ENCODE measurements around the gene SLC52A3. TPM values are rescaled to one million over a fixed set of nuclear protein-coding genes. Genes with fewer than 3 reads are reported as not detected.
"Not testable (repeated sequence)": the region's sequence is repeated elsewhere in the genome, so short reads cannot be mapped to it uniquely, and the experiment has no call there.

SLC52A3 gene
- total RNA-seq, 1 donor from 2014 or later: 2.3 TPM

DNA sequence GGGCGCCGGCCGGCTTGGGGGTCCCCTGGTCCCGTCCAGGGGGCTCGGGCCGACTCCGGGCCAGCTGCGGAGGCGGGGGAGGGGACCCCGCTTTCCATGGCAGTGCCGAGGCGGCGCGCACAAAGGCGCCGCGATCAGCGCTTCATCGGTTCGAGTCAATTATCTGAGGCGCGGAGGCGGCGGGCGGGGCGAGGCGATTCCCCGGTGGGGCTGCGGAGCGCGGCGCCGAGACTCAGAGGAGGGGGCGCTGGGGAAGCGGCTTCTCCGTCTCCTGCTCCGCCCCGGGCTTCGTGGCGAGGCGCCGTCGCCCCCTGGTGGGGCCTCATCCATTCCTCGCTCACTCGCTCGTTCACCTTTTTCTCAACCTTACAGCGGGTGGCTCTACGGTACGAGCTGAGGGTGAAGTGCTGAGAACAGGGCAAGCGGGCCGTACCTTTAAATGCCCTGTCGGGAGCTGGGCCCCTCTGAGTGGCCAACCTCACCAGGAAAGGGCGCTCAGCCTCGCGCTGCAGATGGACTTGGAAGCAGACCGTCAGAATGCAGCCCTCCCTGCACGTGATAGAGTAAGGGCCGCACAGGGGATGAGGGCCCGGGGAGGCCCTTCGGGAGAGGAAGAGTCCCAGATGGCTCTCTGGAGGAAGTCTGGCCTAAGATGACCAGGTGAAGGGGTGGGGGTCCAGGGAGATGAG, 39.9 kb downstream of the SLC52A3 start:
- Histone ChIP-seq H3K9me3 (replicated peaks) (no peaks in the 10 kb centered on the region), H3K4me3 (peak overlapping the region; percentile 74), H3K4me1 (peaks cover 12% of the 10 kb centered on the region), H3K27me3 (ENCODE audit: low read depth) (peaks cover 73% of the 10 kb centered on the region), H3K27ac (replicated peaks) (no peak overlapping the region), H3K36me3 (no peaks in the 10 kb centered on the region)
- TF ChIP-seq CTCF (IDR thresholded peaks at IDR 0.05; ENCODE audit: borderline replicate concordance): peak; percentile 74
- DNase-seq: peak; percentile 59
- intact Hi-C loops (cut with micrococcal nuclease): no loop called here

- DNase-seq: no peak
- TF ChIP-seq CTCF (IDR thresholded peaks at IDR 0.05; ENCODE audit: borderline replicate concordance): no peak
- H3K4me1 ChIP-seq: peaks cover 12% of the 10 kb centered on the region
- no peak overlapping the region for H3K27ac ChIP-seq (replicated peaks)
- intact Hi-C loops (cut with micrococcal nuclease): no loop called here
- no peaks in the 10 kb centered on the region for H3K9me3 ChIP-seq (replicated peaks)
- H3K36me3 ChIP-seq: no peaks in the 10 kb centered on the region
- peaks cover 93% of the 10 kb centered on the region for H3K27me3 ChIP-seq (ENCODE audit: low read depth)
- no peak overlapping the region for H3K4me3 ChIP-seq
Observed at GRCh38 chr20:726160-726559, 42.1 kb downstream of the SLC52A3 start.

- peaks cover 97% of the 10 kb centered on the region for H3K27me3 ChIP-seq (ENCODE audit: low read depth)
- no peak for TF ChIP-seq CTCF (IDR thresholded peaks at IDR 0.05; ENCODE audit: borderline replicate concordance)
- intact Hi-C loops (cut with micrococcal nuclease): no loop called here
Observed at GRCh38 chr20:725491-725890, 42.8 kb downstream of the SLC52A3 start.

GRCh38 chr20:724797-725196, 43.5 kb downstream of the SLC52A3 start:
- Histone ChIP-seq H3K4me1 (peaks cover 12% of the 10 kb centered on the region), H3K27me3 (ENCODE audit: low read depth) (peaks cover 98% of the 10 kb centered on the region)
- H3K27ac ChIP-seq (replicated peaks); H3K36me3 ChIP-seq; intact Hi-C loops (cut with micrococcal nuclease); H3K9me3 ChIP-seq (replicated peaks); DNase-seq; H3K4me3 ChIP-seq: not testable (repeated sequence)

More at GRCh38 chr20:725491-725890, 42.8 kb downstream of the SLC52A3 start:
- Histone ChIP-seq H3K4me1 (peaks cover 12% of the 10 kb centered on the region), H3K9me3 (replicated peaks) (no peaks in the 10 kb centered on the region), H3K4me3 (no peak overlapping the region), H3K27ac (replicated peaks) (no peak overlapping the region), H3K36me3 (no peaks in the 10 kb centered on the region)
- DNase-seq: no peak

DNA sequence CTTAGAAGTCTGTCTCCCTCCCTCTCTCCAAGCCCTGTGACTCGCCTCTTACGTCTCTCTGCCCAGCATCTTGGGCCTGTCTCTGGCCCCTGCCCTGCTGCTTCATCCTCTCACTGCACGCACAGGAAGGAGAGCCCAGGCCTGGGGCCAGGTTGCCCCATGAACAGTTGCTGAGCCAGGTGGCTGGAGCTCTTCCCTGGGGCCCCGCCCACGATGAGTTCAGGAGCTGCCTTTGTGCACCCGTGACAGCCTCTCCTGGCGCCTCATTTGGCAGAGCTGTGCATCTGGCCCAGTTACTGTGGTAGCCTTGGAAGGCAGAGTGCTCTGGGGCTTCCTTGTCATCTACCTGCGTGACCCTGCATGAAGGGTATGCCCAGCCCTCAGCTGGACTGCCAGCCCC, 44.5 kb downstream of the SLC52A3 start:
- TF ChIP-seq CTCF (IDR thresholded peaks at IDR 0.05; ENCODE audit: borderline replicate concordance): no peak
- Histone ChIP-seq H3K36me3 (no peaks in the 10 kb centered on the region), H3K4me1 (peaks cover 11% of the 10 kb centered on the region), H3K9me3 (replicated peaks) (no peaks in the 10 kb centered on the region), H3K4me3 (no peak overlapping the region), H3K27ac (replicated peaks) (no peak overlapping the region), H3K27me3 (ENCODE audit: low read depth) (peaks cover 96% of the 10 kb centered on the region)
- intact Hi-C loops (cut with micrococcal nuclease): no loop called here
- peak; percentile 53 for DNase-seq

GRCh38 chr20:722822-723644, 45.3 kb downstream of the SLC52A3 start:
- peaks cover 4% of the 10 kb centered on the region for H3K4me1 ChIP-seq
- H3K4me3 ChIP-seq: no peak overlapping the region
- intact Hi-C loops (cut with micrococcal nuclease): no loop called here
- no peak for TF ChIP-seq CTCF (IDR thresholded peaks at IDR 0.05; ENCODE audit: borderline replicate concordance)
- H3K36me3 ChIP-seq: no peaks in the 10 kb centered on the region
- H3K27me3 ChIP-seq (ENCODE audit: low read depth): peaks cover 89% of the 10 kb centered on the region
- H3K27ac ChIP-seq (replicated peaks): no peak overlapping the region
- no peak for DNase-seq
- H3K9me3 ChIP-seq (replicated peaks): no peaks in the 10 kb centered on the region
